IgD-negative memory B cell (primary cell): ENCODE measurements around the gene IL2RA. TPM values are rescaled to one million over a fixed set of nuclear protein-coding genes. Genes with fewer than 3 reads are reported as not detected.
A peak's percentile ranks its signal among the peaks of the same experiment; 100 is the strongest.
"Not testable (repeated sequence)": the region's sequence is repeated elsewhere in the genome, so short reads cannot be mapped to it uniquely, and the experiment has no call there.

Experiments
- H3K27ac Mint-ChIP-seq, 3 donors: one replicate each; pipeline ENCODE4 v1.8.0; 2020 to 2022; ENCODE audit warnings: mild to moderate bottlenecking in 3 of 3, mixed read lengths in 3 of 3, moderate library complexity in 1 of 3
- H3K27me3 Mint-ChIP-seq: one replicate; pipeline ENCODE4 v1.8.0; 2021; ENCODE audit warnings: mixed read lengths
- H3K36me3 Mint-ChIP-seq: one replicate; pipeline ENCODE4 v1.8.0; 2020; ENCODE audit warnings: mild to moderate bottlenecking, mixed read lengths
- H3K4me1 Mint-ChIP-seq, 3 donors: one replicate each; pipeline ENCODE4 v1.8.0; 2020 to 2022; ENCODE audit warnings: mixed read lengths in 3 of 3, mild to moderate bottlenecking in 1 of 3
- H3K4me3 Mint-ChIP-seq, 4 donors: one replicate each; pipeline ENCODE4 v1.8.0; 2020 to 2022; ENCODE audit warnings: mild to moderate bottlenecking in 4 of 4, mixed read lengths in 4 of 4, moderate library complexity in 3 of 4
- H3K9me3 Mint-ChIP-seq, 3 donors: one replicate each; pipeline ENCODE4 v1.8.0; 2020 to 2021; ENCODE audit warnings: mixed read lengths in 3 of 3, mild to moderate bottlenecking in 1 of 3
- polyA plus RNA-seq: library from polyadenylated mRNA; unstranded; fragments of 300-500 nt; fragmentation: Illumina TruSeq; gene quantifications from one replicate; pipeline ENCODE4 v1.2.3, GENCODE V29; 2021

Gene IL2RA
- polyA plus RNA-seq: 27.2 TPM

GRCh38 chr10:6062101-6062771, at the start of gene IL2RA:
TSS of gene IL2RA (minus strand) at chr10:6062367. CDS start at chr10:6062151, 216 bp downstream.
- H3K27me3 Mint-ChIP-seq: peaks cover 5% of the 10 kb centered on the region
- peaks cover 0 to 4% (median 2%) of the 10 kb centered on the region in 3 donors for H3K9me3 Mint-ChIP-seq
- peaks cover 5% of the 10 kb centered on the region for H3K36me3 Mint-ChIP-seq
- peaks cover 43 to 57% (median 44%) of the 10 kb centered on the region in 3 donors for H3K4me1 Mint-ChIP-seq
- H3K4me3 Mint-ChIP-seq: peak within 1 kb of the TSS; percentile 92 to 99 (median 97)
- peak within 1 kb of the TSS; percentile 90 to 92 (median 92) for H3K27ac Mint-ChIP-seq

DNA sequence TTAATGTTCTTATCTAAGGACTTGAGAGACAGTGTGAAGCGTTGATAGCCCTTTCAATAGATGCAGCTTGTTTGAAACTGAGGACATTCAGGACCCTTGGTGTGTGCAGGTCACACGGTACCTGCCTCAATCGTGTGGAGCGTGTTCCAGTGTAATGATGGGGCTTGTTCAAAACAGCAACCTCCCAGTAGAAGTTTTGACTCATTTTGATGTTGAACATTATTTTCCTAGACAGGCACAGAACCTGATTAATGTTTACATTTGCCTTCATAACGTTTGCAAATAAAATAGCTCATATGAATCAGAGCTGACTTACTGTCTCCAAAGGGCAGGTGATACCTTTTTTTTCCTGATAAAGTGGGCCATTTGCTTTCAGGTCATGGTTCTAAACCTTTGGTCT, 48.0 kb upstream of the IL2RA start:
- Mint-ChIP-seq H3K27me3 (no peaks in the 10 kb centered on the region), H3K4me1 (peaks cover 6 to 10% (median 10%) of the 10 kb centered on the region in 3 donors), H3K36me3 (peaks cover 16% of the 10 kb centered on the region), H3K4me3 (no peak overlapping the region), H3K27ac (peak overlapping the region in 1 of 3 donors; percentile 20), H3K9me3 (no peaks in the 10 kb centered on the region)

- H3K4me3 Mint-ChIP-seq: no peak overlapping the region
- H3K9me3 Mint-ChIP-seq: no peaks in the 10 kb centered on the region
- peak overlapping the region in 1 of 3 donors; percentile 4 for H3K27ac Mint-ChIP-seq
- no peaks in the 10 kb centered on the region for H3K27me3 Mint-ChIP-seq
- peaks cover 16% of the 10 kb centered on the region for H3K36me3 Mint-ChIP-seq
- H3K4me1 Mint-ChIP-seq: peaks cover 6 to 12% (median 10%) of the 10 kb centered on the region in 3 donors
Observed at GRCh38 chr10:6109444-6109775, 47.2 kb upstream of the IL2RA start.

- Mint-ChIP-seq H3K36me3 (peaks cover 16% of the 10 kb centered on the region), H3K27ac (peak overlapping the region in 2 of 3 donors; percentile 4 to 67), H3K9me3 (no peaks in the 10 kb centered on the region), H3K27me3 (no peaks in the 10 kb centered on the region), H3K4me1 (peaks cover 6 to 12% (median 10%) of the 10 kb centered on the region in 3 donors), H3K4me3 (peak overlapping the region in 1 of 4 donors; percentile 9)
Observed at GRCh38 chr10:6108631-6109443, 46.7 kb upstream of the IL2RA start.

DNA sequence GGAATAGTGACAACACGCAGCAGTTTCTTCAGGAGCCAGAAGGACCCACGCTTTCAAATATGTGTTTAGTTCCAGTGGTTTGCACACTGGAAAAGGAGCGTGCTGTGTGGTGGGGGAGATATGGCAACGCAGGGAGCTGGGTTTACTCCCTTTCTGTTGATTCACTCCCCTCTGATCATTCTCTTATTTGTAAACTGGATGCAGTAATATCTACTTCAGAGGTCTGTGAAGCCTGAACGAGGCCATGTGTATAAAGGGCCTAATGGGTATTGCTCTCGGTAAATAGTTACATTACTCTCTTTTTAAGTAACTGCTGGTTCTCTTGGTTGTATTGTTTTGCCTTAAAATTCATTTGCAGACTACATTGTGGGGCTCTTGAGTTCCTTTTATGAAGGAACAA, 45.9 kb upstream of the IL2RA start:
- Mint-ChIP-seq H3K9me3 (no peaks in the 10 kb centered on the region), H3K27me3 (no peaks in the 10 kb centered on the region), H3K4me1 (peaks cover 6 to 12% (median 10%) of the 10 kb centered on the region in 3 donors), H3K27ac (peak overlapping the region in 1 of 3 donors; percentile 67), H3K36me3 (peaks cover 16% of the 10 kb centered on the region), H3K4me3 (no peak overlapping the region)

- Mint-ChIP-seq H3K36me3 (peaks cover 15% of the 10 kb centered on the region), H3K4me1 (peaks cover 6 to 12% (median 10%) of the 10 kb centered on the region in 3 donors)
- not testable (repeated sequence) for H3K4me3 Mint-ChIP-seq, H3K27me3 Mint-ChIP-seq, H3K27ac Mint-ChIP-seq, H3K9me3 Mint-ChIP-seq
Observed at GRCh38 chr10:6107616-6108015, 45.4 kb upstream of the IL2RA start.

GRCh38 chr10:6103591-6103990, 41.4 kb upstream of the IL2RA start:
- Mint-ChIP-seq H3K4me1 (peaks cover 7 to 23% (median 21%) of the 10 kb centered on the region in 3 donors), H3K27me3 (no peaks in the 10 kb centered on the region), H3K9me3 (no peaks in the 10 kb centered on the region), H3K4me3 (no peak overlapping the region), H3K36me3 (peaks cover 9% of the 10 kb centered on the region), H3K27ac (peak overlapping the region in 1 of 3 donors; percentile 71)

GRCh38 chr10:6102128-6102527, 40.0 kb upstream of the IL2RA start:
- Mint-ChIP-seq H3K36me3 (peaks cover 9% of the 10 kb centered on the region), H3K9me3 (no peaks in the 10 kb centered on the region), H3K27me3 (no peaks in the 10 kb centered on the region), H3K4me1 (peaks cover 7 to 22% (median 20%) of the 10 kb centered on the region in 3 donors), H3K4me3 (no peak overlapping the region), H3K27ac (peak overlapping the region in 1 of 3 donors; percentile 15)

DNA sequence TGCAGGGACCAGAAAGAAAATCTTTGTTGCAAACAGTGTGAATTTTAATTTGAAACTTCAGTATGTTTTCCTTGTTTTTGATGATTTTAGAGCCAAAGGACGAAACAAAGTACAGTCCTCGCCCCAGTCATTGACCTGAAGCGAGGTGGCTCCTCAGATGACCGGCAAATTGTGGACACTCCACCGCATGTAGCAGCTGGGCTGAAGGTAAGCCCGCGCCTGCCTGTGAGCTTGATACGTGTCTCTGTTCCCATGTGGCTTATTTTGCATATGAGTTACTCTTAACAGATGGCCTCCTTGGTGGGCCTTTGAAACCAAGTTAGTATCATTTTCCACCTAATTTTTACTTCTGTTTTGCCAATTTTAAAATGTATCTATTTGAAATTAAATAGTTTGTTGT, 39.0 kb upstream of the IL2RA start:
- H3K27ac Mint-ChIP-seq: peak overlapping the region; percentile 4 to 59 (median 59)

DNA sequence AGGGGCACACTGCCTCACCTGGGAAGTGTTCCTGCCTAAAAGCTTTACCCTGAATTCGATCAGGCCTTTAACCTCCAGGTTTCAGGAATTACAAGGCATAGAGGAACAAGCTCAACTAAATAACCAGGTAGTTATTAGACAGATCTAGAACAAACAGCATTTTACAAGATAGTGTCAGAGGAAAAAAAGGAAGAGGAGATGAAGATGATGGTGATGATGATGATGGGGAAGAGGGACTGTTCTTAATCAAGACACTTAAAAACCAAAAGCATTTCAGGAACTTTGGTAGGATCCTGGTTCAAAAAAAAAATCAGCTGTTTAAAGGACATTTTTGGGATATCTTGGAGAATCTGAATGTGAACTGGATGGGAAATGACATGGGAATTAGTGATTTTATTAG, 38.2 kb upstream of the IL2RA start:
- H3K27ac Mint-ChIP-seq: peak overlapping the region in 2 of 3 donors; percentile 73 to 95
- H3K27me3 Mint-ChIP-seq: no peaks in the 10 kb centered on the region
- H3K9me3 Mint-ChIP-seq: no peaks in the 10 kb centered on the region
- H3K36me3 Mint-ChIP-seq: peaks cover 5% of the 10 kb centered on the region
- H3K4me1 Mint-ChIP-seq: peaks cover 11 to 32% (median 21%) of the 10 kb centered on the region in 3 donors
- H3K4me3 Mint-ChIP-seq: no peak overlapping the region

More for the DNA sequence above, 39.0 kb upstream of the IL2RA start:
- no peaks in the 10 kb centered on the region for H3K9me3 Mint-ChIP-seq
- H3K4me3 Mint-ChIP-seq: peak overlapping the region in 2 of 4 donors; percentile 44 to 79
- H3K36me3 Mint-ChIP-seq: peaks cover 6% of the 10 kb centered on the region
- peaks cover 9 to 25% (median 21%) of the 10 kb centered on the region in 3 donors for H3K4me1 Mint-ChIP-seq
- no peaks in the 10 kb centered on the region for H3K27me3 Mint-ChIP-seq

DNA sequence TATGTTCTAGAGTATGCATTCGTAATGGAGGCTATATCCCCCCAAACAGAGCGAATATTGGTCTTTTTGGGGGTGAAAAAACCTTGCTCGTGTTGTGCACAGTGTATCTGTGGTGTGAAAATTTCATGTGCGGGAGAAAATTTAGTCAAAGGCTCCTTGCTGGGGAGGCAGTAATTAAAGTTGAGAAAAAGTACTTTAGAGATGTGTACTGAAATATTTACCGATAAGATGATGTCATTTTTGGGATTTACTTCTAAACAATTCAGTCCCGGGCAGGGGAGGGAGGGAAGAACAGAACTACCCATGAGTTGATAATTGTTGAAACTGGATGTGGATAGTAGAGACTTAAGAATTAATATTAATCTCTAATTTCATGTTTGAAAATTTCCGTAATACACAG, 36.0 kb upstream of the IL2RA start:
- no peak overlapping the region for H3K27ac Mint-ChIP-seq
- H3K9me3 Mint-ChIP-seq: no peaks in the 10 kb centered on the region
- H3K4me1 Mint-ChIP-seq: peaks cover 23 to 45% (median 35%) of the 10 kb centered on the region in 3 donors

GRCh38 chr10:6097063-6097462, 34.9 kb upstream of the IL2RA start:
- Mint-ChIP-seq H3K4me1 (peaks cover 31 to 50% (median 42%) of the 10 kb centered on the region in 3 donors), H3K4me3 (no peak overlapping the region), H3K27ac (peak overlapping the region in 1 of 3 donors; percentile 56), H3K27me3 (no peaks in the 10 kb centered on the region), H3K9me3 (no peaks in the 10 kb centered on the region), H3K36me3 (peaks cover 3% of the 10 kb centered on the region)

More for the DNA sequence above, 36.0 kb upstream of the IL2RA start:
- Mint-ChIP-seq H3K27me3 (no peaks in the 10 kb centered on the region), H3K4me3 (no peak overlapping the region), H3K36me3 (peaks cover 5% of the 10 kb centered on the region)

DNA sequence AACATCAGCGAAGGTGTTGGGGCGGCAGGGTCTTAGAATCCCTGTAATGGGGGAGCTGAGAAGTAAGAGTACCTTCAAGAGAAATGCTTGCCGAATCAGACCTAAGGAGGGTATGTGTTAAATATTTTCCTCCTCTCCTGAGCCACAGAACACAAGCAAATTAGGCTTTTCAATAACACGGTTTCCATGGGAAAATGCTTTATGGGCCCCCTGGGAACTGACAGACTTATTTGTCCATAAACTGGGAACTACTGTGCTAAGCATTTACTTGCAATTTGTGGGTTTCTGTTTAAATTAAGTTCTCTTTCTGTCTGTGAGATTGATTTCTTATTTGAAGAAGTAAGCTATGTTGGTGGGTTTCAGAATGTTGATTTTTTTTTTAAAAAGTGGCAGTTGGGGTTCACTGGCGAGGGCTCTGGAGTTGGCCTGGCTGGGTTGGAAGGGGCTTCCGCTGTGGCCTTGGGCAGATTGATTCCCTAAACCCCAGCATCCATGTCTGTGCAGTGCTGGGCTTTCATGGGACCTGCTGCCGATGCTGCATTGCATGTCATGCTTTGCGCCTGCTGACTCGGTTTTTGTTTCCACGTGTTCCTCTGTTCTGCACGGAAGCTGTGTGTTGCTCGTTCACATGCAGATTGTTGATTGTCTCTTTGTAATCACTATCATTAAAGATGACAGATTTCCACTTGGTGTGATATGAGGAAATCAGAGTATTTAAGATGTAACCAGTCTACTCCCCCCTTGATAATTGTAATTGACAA, 33.8 kb upstream of the IL2RA start:
- no peak overlapping the region for H3K4me3 Mint-ChIP-seq
- peak overlapping the region in 2 of 3 donors; percentile 7 to 67 for H3K27ac Mint-ChIP-seq
- H3K4me1 Mint-ChIP-seq: peaks cover 38 to 52% (median 40%) of the 10 kb centered on the region in 3 donors
- no peaks in the 10 kb centered on the region for H3K9me3 Mint-ChIP-seq
- H3K36me3 Mint-ChIP-seq: peaks cover 3% of the 10 kb centered on the region
- H3K27me3 Mint-ChIP-seq: no peaks in the 10 kb centered on the region

DNA sequence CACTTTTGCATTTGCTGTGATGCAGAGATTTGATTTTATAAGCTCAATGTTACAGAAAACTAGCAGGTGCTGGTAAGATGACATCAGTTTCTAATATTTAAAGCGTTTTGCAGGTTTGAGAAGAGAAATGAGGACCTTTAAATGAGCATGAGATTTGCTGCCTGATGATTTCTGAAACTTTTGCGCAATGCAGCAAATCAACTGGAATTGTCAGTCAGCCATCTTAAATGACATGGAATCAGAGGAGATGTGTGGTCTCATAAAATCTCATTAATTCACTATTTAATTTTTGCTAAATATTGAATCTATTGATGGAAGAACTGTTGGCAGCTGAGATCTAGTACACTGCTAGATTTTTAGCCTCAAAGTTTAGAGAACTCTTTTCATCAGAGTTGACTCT, 30.6 kb upstream of the IL2RA start:
- Mint-ChIP-seq H3K4me3 (peak overlapping the region in 2 of 4 donors; percentile 50 to 67), H3K27ac (peak overlapping the region in 1 of 3 donors; percentile 75), H3K9me3 (no peaks in the 10 kb centered on the region), H3K4me1 (peaks cover 46 to 60% (median 52%) of the 10 kb centered on the region in 3 donors), H3K36me3 (no peaks in the 10 kb centered on the region), H3K27me3 (no peaks in the 10 kb centered on the region)
